Sigmoid colon (tissue), 4 donors: Measurements from ENCODE around the gene PATL2.

Source experiments
- EP300 ChIP-seq, 4 donors: sonication (generic); formaldehyde crosslinking; IDR thresholded peaks; one replicate each; pipeline ENCODE4 v1.6.1; 2017; ENCODE audit warnings: antibody characterized with exemption in 4 of 4
- POLR2A ChIP-seq, 2 donors: fragments of 450-650 bp; IDR thresholded peaks; one replicate each; pipeline ENCODE4 v1.6.1; 2016; ENCODE audit warnings: antibody characterized with exemption in 2 of 2, mild to moderate bottlenecking in 2 of 2, moderate library complexity in 2 of 2
- POLR2AphosphoS5 ChIP-seq, 4 donors: sonication (generic); formaldehyde crosslinking; IDR thresholded peaks; one replicate each; pipeline ENCODE4 v1.6.1; 2017; ENCODE audit warnings: antibody characterized with exemption in 4 of 4
- TF ChIP-seq, protein P1 (sequence below), 4 experiments: fragments of 450-650 bp in 3 of 4; fragments of 200-600 bp in 1 of 4; IDR thresholded peaks; one replicate each; pipeline ENCODE4 v1.5.1; 2016 to 2019; ENCODE audit warnings: antibody characterized with exemption in 4 of 4, mild to moderate bottlenecking in 3 of 4, moderate library complexity in 2 of 4

DNA sequence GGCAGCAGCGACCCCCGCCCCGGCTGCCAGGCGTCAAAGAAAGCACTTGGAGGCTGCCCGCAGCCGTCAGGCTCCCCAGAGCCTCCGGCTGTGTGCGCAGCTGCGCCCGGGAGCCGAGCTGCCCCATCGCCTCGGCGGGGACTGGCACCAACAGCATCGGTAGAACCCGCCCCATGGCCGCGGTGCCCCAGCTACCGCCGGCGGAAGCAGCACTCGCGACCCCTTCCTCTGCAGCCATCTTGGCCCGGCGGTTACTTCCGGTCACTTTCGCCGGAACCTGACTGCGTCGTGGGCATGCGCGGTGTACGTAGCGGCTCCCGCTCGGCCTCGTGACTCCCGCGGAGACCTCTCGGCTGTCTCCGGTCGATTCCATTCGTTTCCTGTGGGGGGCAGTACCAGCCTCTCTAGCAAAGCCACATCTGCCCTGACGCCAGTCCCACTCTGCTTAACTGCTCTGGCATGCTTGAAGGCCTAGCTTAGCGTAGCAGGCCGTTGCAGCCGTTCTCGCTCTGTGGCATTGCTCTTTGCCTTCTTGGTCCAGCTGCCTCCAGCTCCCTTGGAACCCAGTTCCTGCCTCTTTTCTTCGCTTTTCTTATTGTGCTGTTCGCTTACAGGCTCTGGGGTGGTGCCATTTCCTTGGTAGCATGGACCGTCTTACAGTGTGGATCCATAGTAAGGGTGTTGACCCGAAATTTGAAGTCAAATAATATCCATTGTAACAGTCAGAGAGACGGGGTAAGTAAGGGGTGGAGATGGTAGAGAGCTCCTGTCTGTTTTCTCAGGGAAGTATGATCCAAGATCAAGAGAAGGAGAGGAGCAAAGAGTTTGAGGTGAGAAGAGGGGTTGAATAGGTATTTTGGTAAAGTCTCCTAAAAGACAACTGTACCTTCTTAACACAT is 47.5 kb downstream of the PATL2 start, which contains the start of gene SPG11:
- TF ChIP-seq POLR2A (IDR thresholded peaks at IDR 0.05) (peak; percentile 94 to 95), POLR2AphosphoS5 (IDR thresholded peaks at IDR 0.05) (peak; percentile 97 to 99 (median 98)), EP300 (IDR thresholded peaks at IDR 0.05) (peak in 2 of 4 donors; percentile 23 to 59)
- TF ChIP-seq, protein P1, sequence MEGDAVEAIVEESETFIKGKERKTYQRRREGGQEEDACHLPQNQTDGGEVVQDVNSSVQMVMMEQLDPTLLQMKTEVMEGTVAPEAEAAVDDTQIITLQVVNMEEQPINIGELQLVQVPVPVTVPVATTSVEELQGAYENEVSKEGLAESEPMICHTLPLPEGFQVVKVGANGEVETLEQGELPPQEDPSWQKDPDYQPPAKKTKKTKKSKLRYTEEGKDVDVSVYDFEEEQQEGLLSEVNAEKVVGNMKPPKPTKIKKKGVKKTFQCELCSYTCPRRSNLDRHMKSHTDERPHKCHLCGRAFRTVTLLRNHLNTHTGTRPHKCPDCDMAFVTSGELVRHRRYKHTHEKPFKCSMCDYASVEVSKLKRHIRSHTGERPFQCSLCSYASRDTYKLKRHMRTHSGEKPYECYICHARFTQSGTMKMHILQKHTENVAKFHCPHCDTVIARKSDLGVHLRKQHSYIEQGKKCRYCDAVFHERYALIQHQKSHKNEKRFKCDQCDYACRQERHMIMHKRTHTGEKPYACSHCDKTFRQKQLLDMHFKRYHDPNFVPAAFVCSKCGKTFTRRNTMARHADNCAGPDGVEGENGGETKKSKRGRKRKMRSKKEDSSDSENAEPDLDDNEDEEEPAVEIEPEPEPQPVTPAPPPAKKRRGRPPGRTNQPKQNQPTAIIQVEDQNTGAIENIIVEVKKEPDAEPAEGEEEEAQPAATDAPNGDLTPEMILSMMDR (IDR thresholded peaks at IDR 0.05) = peak; percentile 92 to 99 (median 94)
